K562 (cell line): Measurements from ENCODE around the gene TMEM245. TPM values are rescaled to one million over a fixed set of nuclear protein-coding genes. Genes with fewer than 3 reads are reported as not detected.

Experiments
- CSDE1 ChIP-seq, 2 experiments: fragments of 450-650 bp; IDR thresholded peaks; 2 replicates each; pipeline ENCODE4 v1.6.1; 2016; ENCODE audit warnings: mild to moderate bottlenecking in 1 of 2
- KDM1A ChIP-seq, 2 experiments: fragments of 450-650 bp; IDR thresholded peaks; 2 replicates each; pipeline ENCODE4 v1.6.1; 2016; ENCODE audit warnings: mild to moderate bottlenecking in 2 of 2
- NKRF ChIP-seq: fragments of 450-650 bp; IDR thresholded peaks from 2 replicates; pipeline ENCODE4 v1.6.1; 2016; ENCODE audit warnings: borderline replicate concordance
- ZBTB5 ChIP-seq: fragments of 450-650 bp; IDR thresholded peaks from 2 replicates; pipeline ENCODE4 v1.6.1; 2017; ENCODE audit warnings: antibody characterized with exemption
- ZMIZ1 ChIP-seq, 2 experiments: fragments of 150-350 bp in 1 of 2; IDR thresholded peaks; 2 replicates each; pipeline ENCODE4 v1.6.1; 2012 to 2016; ENCODE audit warnings: low read depth in 2 of 2, low read length in 2 of 2, mild to moderate bottlenecking in 1 of 2, moderate library complexity in 1 of 2
- polyA plus RNA-seq, 8 experiments: library from polyadenylated mRNA; depleted of rRNA in 4 of 8; stranded (reverse) in 5 of 8; unstranded in 3 of 8; fragments of >200 nt; fragmentation: Nextera tagmentation in 2 of 8; fragmentation: Illumina TruSeq in 1 of 8; extraction: Ambion mirVana in 2 of 8; extraction: Trizol in 1 of 8; gene quantifications; 2 replicates each; pipeline versions ENCODE4 v1.2.1 to v1.2.3, GENCODE V29; 2011 to 2014; ENCODE audit warnings: inconsistent platforms in 1 of 8, missing spikeins in 1 of 8
- total RNA-seq, 7 experiments: library from RNA; depleted of rRNA in 6 of 7; stranded (reverse); fragments of >200 nt in 6 of 7; fragmentation: Illumina TruSeq in 2 of 7; extraction: Trizol in 2 of 7; gene quantifications; 2 replicates each; pipeline versions ENCODE4 v1.2.1 to v1.2.3, GENCODE V29; 2011 to 2021; ENCODE audit warnings: low replicate concordance in 1 of 7

The TMEM245 gene
- total and polyA plus RNA-seq, 9 of the 15 experiments (the other 6 are each of a cell fraction or from before 2014, with no cell fraction given), result 8.5 to 43.2 (median 24.3) TPM

- TF ChIP-seq NKRF, result no peak
- TF ChIP-seq CSDE1 (IDR thresholded peaks at IDR 0.05), result no peak
- TF ChIP-seq ZBTB5, result no peak
- TF ChIP-seq ZMIZ1 (IDR thresholded peaks at IDR 0.05; ENCODE audit: low read depth in 2 of 2, low read length in 2 of 2), result no peak
- TF ChIP-seq KDM1A (IDR thresholded peaks at IDR 0.05), result no peak
Measured at GRCh38 chr9:109064963-109065702, 54.6 kb downstream of the TMEM245 start (continued).
